NCI-H2227 treated with DMSO at 0.1 percent for 48 hours (cell line): Measurements from ENCODE around the gene MLH1.
A peak's percentile ranks its signal among the peaks of the same experiment; 100 is the strongest.

Source experiments
- DNase-seq: peaks from one replicate; lab custom pipeline; 2025; lab: John Stamatoyannopoulos, UW

MLH1 gene

DNA sequence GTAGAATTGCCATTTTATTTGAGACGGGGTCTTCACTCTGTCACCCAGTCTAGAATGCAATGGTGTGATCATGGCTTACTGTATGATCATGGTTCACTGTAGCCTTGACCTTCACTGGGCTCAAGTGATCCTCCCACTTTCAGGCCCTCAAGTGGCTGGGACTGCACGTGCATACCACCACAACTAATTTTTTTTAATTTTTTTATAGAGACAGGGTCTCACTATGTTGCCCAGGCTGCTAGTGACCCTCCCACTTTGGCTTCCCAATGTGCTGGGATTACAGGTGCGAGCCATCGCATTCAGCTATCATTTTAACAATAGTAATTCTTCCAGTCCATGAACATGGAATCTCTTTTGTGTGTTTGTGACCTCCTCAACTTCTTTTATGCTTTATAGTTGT, 12.3 kb upstream of the MLH1 start:
- no peak for DNase-seq

GRCh38 chr3:36988356-36988755, 5.0 kb upstream of the MLH1 start:
- DNase-seq: no peak

GRCh38 chr3:36989005-36989404, 4.3 kb upstream of the MLH1 start:
- no peak for DNase-seq

GRCh38 chr3:36989568-36989967, 3.8 kb upstream of the MLH1 start:
- DNase-seq: no peak

GRCh38 chr3:36991147-36991546, 2.2 kb upstream of the MLH1 start:
- DNase-seq: no peak

DNA sequence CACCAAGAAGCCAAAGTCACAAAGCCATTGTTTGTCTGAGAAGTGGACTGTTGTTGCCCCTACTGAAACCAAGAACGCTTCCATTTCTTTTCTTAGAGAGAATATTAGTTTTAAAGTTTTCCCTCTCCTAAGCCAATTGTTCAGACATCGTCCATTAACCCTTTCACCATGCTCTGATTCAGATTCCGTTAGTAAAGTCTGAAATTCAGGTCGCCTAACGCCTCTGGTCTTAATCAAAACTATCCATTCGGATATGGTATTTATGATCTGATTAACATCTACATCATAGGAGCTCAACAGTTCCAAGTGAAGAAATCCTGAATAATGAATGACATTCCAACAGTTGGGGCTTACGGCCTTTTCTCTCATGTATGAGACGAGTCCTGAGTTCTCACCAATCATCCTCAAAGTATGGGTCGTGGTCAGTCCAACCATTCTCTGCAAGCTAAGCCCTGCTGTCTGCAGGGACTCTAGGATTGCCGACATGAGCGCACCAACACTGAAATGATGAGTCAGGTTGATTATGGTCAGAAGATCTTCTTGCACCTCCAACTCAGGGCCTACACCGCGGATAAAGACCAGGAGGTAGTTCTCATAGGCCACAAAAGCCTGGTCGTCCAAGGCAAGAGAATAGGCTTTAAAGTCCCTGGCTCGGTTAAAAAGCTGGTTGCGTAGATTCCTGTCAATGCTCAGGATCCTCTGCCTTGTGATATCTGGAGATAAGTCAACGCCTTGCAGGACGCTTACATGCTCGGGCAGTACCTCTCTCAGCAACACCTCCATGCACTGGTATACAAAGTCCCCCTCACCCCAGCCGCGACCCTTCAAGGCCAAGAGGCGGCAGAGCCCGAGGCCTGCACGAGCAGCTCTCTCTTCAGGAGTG, 1.2 kb upstream of the MLH1 start:
- no peak for DNase-seq

DNA sequence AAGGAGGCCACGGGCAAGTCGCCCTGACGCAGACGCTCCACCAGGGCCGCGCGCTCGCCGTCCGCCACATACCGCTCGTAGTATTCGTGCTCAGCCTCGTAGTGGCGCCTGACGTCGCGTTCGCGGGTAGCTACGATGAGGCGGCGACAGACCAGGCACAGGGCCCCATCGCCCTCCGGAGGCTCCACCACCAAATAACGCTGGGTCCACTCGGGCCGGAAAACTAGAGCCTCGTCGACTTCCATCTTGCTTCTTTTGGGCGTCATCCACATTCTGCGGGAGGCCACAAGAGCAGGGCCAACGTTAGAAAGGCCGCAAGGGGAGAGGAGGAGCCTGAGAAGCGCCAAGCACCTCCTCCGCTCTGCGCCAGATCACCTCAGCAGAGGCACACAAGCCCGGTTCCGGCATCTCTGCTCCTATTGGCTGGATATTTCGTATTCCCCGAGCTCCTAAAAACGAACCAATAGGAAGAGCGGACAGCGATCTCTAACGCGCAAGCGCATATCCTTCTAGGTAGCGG, 452 bp upstream of the MLH1 start, which contains the start of gene EPM2AIP1:
Gene EPM2AIP1, minus strand, starts transcription at position 326 of the 520 bp plus-strand sequence. Its CDS starts 54 bp downstream, at position 272.
- no peak for DNase-seq

DNA sequence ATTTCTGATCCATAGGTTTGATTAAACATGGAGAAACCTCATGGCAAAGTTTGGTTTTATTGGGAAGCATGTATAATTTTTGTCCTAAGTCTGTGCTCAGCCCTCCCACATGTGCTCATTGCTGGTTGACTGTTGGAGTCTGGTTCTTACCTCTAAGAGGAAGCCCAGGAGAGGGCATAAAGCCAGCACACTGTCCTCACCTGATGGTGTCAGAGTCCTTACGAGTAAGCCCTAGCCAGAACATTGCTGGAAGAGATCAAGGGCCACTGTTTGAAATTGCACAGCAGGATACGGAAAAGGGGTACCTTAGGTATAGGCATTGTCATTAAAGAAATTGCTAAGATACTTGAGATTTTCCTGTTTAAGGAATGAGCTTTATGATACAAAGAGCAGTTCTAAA, 21.3 kb downstream of the MLH1 start:
- DNase-seq: no peak

DNA sequence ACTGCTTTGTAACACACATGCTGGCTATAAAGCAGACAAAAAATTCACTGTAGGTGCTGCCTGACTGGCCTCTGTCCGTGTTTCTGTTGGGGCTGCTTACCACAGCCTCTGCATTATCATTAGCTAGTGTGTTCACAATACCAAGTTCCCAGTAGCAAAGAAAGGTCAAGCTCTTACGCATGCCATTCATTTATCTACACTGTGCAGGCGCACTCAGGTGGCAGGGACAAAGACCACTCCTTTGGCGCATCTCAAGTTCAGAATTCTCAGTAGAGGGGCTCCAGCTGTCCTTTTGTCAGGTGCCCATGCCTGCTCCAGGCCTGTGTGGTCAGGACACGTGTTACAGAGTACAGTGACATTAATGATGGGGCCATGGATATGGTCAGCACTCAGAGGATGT, 22.3 kb downstream of the MLH1 start:
- peak; percentile 1 for DNase-seq

DNA sequence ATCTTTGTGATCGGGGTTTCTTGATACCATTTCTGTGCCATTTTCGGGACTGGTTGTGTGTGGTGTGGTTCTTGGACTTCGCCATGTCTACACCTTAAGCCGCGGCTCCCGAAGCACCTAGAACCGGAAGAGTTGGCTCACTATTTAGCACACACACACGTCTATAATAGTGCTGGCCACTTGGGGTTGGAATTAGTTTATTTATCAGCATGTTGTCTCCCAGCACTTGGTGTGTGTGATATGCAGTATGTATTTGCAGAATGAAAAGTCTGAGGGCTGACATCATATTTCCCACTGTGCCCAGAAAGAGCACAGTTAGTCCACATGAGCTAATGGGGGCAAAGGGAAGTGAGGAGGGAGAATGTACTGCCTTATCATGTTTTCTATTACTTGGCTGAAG, 23.6 kb downstream of the MLH1 start:
- DNase-seq: no peak

DNA sequence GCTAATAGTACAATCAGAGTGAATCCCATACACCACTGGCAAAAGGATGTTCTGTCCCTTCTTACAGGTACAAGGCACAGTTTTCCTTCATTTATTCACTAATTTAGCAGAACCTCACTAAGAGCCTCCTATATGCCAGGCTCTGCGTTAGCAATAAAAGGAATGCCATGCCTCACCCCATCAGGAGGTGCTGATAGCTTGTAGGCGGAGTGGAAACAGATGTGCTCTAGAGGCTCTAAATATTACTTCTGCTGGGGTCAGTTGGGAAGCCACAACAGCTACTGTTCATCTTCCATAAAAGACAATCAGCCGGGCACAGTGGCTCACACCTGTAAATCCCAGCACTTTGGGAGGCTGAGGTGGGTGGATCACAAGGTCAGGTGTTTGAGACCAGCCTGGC, 24.4 kb downstream of the MLH1 start:
- no peak for DNase-seq

- no peak for DNase-seq
Observed at GRCh38 chr3:37024092-37024491, 30.8 kb downstream of the MLH1 start.

DNA sequence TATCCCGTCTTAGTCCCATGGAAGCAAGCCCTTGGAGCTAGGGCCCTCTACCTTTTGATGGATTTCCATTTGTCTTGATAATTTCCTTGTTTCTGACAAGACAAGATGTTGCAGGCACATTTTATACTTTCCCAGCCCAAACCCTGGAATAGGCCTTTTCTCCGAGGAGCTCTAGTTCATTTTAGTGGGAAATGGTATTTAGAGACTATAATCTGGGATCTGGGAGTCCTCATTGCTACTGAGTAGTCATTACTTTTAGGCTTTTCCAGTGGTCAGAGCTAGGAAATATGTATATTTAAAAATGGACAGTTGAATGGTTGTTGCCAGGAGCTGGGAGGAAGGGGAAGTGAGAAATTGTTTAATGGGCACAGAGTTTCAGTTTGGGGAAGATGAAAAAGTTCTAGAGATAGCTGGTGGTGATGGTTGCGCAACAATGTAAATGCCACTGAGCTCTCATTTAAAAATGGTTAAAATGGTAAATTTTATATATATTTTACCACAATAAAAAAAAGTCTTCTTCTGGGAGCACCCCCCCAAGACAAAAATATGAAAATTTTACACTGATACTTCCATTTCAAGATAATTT, 31.6 kb downstream of the MLH1 start:
- no peak for DNase-seq

DNA sequence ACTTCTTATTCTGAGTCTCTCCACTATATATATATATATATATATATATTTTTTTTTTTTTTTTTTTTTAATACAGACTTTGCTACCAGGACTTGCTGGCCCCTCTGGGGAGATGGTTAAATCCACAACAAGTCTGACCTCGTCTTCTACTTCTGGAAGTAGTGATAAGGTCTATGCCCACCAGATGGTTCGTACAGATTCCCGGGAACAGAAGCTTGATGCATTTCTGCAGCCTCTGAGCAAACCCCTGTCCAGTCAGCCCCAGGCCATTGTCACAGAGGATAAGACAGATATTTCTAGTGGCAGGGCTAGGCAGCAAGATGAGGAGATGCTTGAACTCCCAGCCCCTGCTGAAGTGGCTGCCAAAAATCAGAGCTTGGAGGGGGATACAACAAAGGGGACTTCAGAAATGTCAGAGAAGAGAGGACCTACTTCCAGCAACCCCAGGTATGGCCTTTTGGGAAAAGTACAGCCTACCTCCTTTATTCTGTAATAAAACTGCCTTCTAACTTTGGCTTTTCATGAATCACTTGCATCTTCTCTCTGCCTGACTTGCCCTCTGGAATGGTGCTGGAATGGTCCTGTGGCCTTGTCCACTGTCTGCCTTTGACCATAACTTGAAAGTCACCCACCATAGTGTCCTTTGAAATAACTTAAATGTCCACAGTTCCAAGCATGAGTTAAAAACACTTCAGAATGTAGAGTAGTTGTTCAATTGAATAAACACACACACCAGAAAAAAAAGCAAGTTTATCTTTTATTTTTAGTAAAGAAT, 32.4 kb downstream of the MLH1 start:
- DNase-seq: no peak

GRCh38 chr3:37026851-37027250, 33.5 kb downstream of the MLH1 start:
- DNase-seq: no peak

GRCh38 chr3:37028329-37028728, 35.0 kb downstream of the MLH1 start:
- DNase-seq: no peak

DNA sequence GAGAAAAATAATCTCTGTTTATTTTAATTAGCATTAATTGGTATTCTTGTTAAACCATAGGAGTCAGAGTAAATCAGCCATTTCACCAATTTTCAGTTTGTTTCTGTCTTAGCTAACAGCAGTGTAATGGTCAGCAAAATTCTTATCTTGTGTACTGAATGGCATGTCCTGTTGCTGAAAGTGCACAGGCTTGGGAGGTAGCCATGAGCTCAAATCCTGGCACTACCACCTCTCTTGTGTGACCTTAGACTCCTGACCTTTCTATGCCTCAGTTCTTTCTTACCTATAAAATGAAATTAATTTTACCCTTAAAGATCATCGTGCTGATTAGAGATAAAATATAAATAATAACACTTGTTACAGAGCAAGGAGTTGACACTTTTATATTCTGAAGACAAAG, 35.8 kb downstream of the MLH1 start:
- DNase-seq: no peak

- no peak for DNase-seq
Observed at GRCh38 chr3:37029516-37030163, 36.3 kb downstream of the MLH1 start.

GRCh38 chr3:37030588-37030987, 37.3 kb downstream of the MLH1 start:
- no peak for DNase-seq

GRCh38 chr3:37031096-37031682, 37.9 kb downstream of the MLH1 start:
- DNase-seq: no peak

DNA sequence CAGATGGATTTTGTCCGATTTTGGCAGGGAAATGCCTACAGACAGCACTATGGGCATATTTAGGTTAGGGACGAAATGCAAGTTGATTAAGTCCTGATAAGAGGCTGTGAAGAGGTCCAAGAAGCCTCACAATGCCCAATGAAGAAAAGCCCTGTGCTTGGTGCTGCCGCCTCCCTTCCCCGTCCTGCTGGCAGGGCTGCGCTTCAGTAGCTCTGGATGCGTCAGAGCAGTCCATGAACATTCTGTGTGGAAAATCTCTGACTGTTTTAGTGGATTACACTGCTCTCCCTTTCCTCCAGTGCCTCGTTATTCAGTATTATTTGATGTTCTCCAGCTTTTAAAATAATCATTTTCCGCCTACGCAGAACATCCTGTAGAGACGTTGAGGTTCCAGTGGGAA, 39.6 kb downstream of the MLH1 start:
- no peak for DNase-seq

GRCh38 chr3:37037352-37037751, 44.0 kb downstream of the MLH1 start:
- no peak for DNase-seq
